Endothelial cell of umbilical vein (primary cell): Measurements from ENCODE around the gene KANSL1. TPM values are rescaled to one million over a fixed set of nuclear protein-coding genes. Genes with fewer than 3 reads are reported as not detected.

Experiments
- BruUV-seq: library from RNA; stranded (reverse); fragments of 400-500 nt; replicated peaks from 2 replicates; lab custom pipeline; 2021; lab: Mats Ljungman, UMichigan
- CTCF ChIA-PET: fragments of 300-600, 350-600 bp; sonication (Branson Sonifier 250); formaldehyde crosslinking; loops from one replicate; lab custom pipeline; 2021; ENCODE audit warnings: antibody characterized with exemption, inconsistent platforms; lab: Charles Lee
- POLR2A ChIA-PET: fragments of 300-600, 350-600 bp; sonication (Branson Sonifier 250); formaldehyde crosslinking; loops from one replicate; lab custom pipeline; 2021; ENCODE audit warnings: antibody characterized with exemption, inconsistent platforms; lab: Charles Lee
- DNase-seq: peaks from one replicate; pipeline ENCODE4 v3.0.0-alpha.2; 2011; ENCODE audit warnings: low read depth, low spot score
- FAIRE-seq: peaks from 2 replicates; lab custom pipeline; 2011; peaks lifted over from hg19 to GRCh38; lab: Jason Lieb, UNC
- H2AFZ ChIP-seq: 2 replicates; pipeline ENCODE4 v1.6.0; 2012; ENCODE audit warnings: low read depth, low read length, control low read depth, inconsistent platforms
- H3K27ac ChIP-seq: 2 replicates; pipeline ENCODE4 v1.5.1; 2011; ENCODE audit warnings: low read depth, mild to moderate bottlenecking, control low read depth, low read length, moderate library complexity; ENCODE audit not compliant: insufficient read depth
- H3K27me3 ChIP-seq, 2 experiments: 2 replicates each; pipeline versions ENCODE4 v1.6.0 to v1.6.1; 2011; ENCODE audit warnings: low read length in 2 of 2, mixed read lengths in 1 of 2; ENCODE audit not compliant: control insufficient read depth in 2 of 2, insufficient read depth in 2 of 2
- H3K36me3 ChIP-seq, 2 experiments: 2 replicates in 1 of 2; 3 replicates in 1 of 2; pipeline ENCODE4 v1.5.1; 2011; ENCODE audit warnings: low read length in 2 of 2, mild to moderate bottlenecking in 1 of 2, moderate library complexity in 1 of 2; ENCODE audit not compliant: control insufficient read depth in 2 of 2, insufficient read depth in 2 of 2; ENCODE audit errors: extremely low read depth in 1 of 2
- H3K4me1 ChIP-seq: 3 replicates; pipeline ENCODE4 v1.5.1; 2011; ENCODE audit warnings: mild to moderate bottlenecking, low read length; ENCODE audit not compliant: control insufficient read depth, insufficient read depth; ENCODE audit errors: extremely low read depth
- H3K4me2 ChIP-seq: 2 replicates; pipeline ENCODE4 v1.6.1; 2011; ENCODE audit warnings: low read length, control low read depth, mixed read lengths; ENCODE audit not compliant: insufficient read depth
- H3K4me3 ChIP-seq, 3 experiments: fragments of 200-600 bp in 1 of 3; sonication (generic), shearing (Covaris generic) in 1 of 3; replicated peaks in 1 of 3; 2 replicates each; pipeline ENCODE4 v1.5.1; 2011 to 2016; ENCODE audit warnings: control low read depth in 3 of 3, low read length in 3 of 3, mild to moderate bottlenecking in 2 of 3, inconsistent platforms in 1 of 3, low read depth in 1 of 3, moderate library complexity in 1 of 3; ENCODE audit not compliant: insufficient read depth in 1 of 3
- H3K79me2 ChIP-seq: 2 replicates; pipeline ENCODE4 v1.6.0; 2012; ENCODE audit warnings: low read length, inconsistent platforms; ENCODE audit not compliant: control insufficient read depth, insufficient read depth
- H3K9ac ChIP-seq: replicated peaks from 2 replicates; pipeline ENCODE3; 2011; ENCODE audit warnings: low read length, control low read depth; ENCODE audit not compliant: insufficient read depth; ENCODE audit errors: extremely low read depth
- H3K9me1 ChIP-seq: replicated peaks from 3 replicates; pipeline ENCODE4 v1.6.0; 2011; ENCODE audit warnings: mild to moderate bottlenecking, low read length; ENCODE audit not compliant: control insufficient read depth, insufficient read depth; ENCODE audit errors: extremely low read depth
- H3K9me3 ChIP-seq: replicated peaks from 2 replicates; pipeline ENCODE4 v1.5.1; 2012; ENCODE audit warnings: low read length, inconsistent platforms; ENCODE audit not compliant: control insufficient read depth, insufficient read depth
- H4K20me1 ChIP-seq: replicated peaks from 2 replicates; pipeline ENCODE3; 2011; ENCODE audit warnings: mild to moderate bottlenecking, low read length; ENCODE audit not compliant: control insufficient read depth, insufficient read depth; ENCODE audit errors: extremely low read depth
- EZH2 ChIP-seq: IDR thresholded peaks from 2 replicates; pipeline ENCODE4 v1.6.1; 2012; ENCODE audit warnings: borderline replicate concordance, low read depth, mild to moderate bottlenecking, moderate library complexity, low read length, inconsistent platforms; ENCODE audit not compliant: severe bottlenecking
- FOS ChIP-seq: IDR thresholded peaks from 2 replicates; pipeline ENCODE4 v1.6.1; 2011; ENCODE audit warnings: mild to moderate bottlenecking, low read length, moderate library complexity, borderline replicate concordance; ENCODE audit not compliant: insufficient read depth
- GATA2 ChIP-seq: IDR thresholded peaks from 2 replicates; pipeline ENCODE4 v1.7.0; 2011; ENCODE audit warnings: low read depth, mild to moderate bottlenecking, moderate library complexity, mixed read lengths, low read length; ENCODE audit not compliant: insufficient read length, insufficient read depth
- JUN ChIP-seq: IDR thresholded peaks from 2 replicates; pipeline ENCODE4 v1.6.1; 2011; ENCODE audit warnings: borderline replicate concordance, low read depth; ENCODE audit not compliant: insufficient read length, insufficient read depth
- MYC ChIP-seq: IDR thresholded peaks from one replicate; pipeline ENCODE4 v1.6.1; 2011; ENCODE audit warnings: mild to moderate bottlenecking, low read depth, low read length
- POLR2A ChIP-seq: IDR thresholded peaks from 2 replicates; pipeline ENCODE4 v1.6.1; 2012; ENCODE audit warnings: low read depth, mild to moderate bottlenecking, control low read depth, low read length
- POLR2AphosphoS5 ChIP-seq: IDR thresholded peaks from 2 replicates; pipeline ENCODE4 v1.6.1; 2012; ENCODE audit warnings: low read depth, mild to moderate bottlenecking, control low read depth, low read length, moderate library complexity; ENCODE audit not compliant: insufficient read depth
- dilution Hi-C: fragments of 300-500 bp; cut with MboI; formaldehyde crosslinking; loops from one replicate; pipeline ENCODE4 v1.15.0; 2019; ENCODE audit warnings: low sequenced_read_pairs; ENCODE audit not compliant: extremely low pct_ligation_motif_present
- intact Hi-C: fragments of 100-400 bp; cut with micrococcal nuclease; formaldehyde crosslinking; loops from one replicate; pipeline ENCODE4 v1.10.0; 2022
- polyA plus RNA-seq, 4 experiments: library from polyadenylated mRNA; depleted of rRNA in 3 of 4; stranded (reverse) in 3 of 4; unstranded in 1 of 4; fragments of >200 nt; gene quantifications; 2 replicates each; pipeline versions ENCODE4 v1.2.1 to v1.2.3, GENCODE V29; 2011 to 2012; ENCODE audit warnings: missing spikeins in 1 of 4
- total RNA-seq: library from RNA; stranded (reverse); gene quantifications from 2 replicates; pipeline ENCODE4 v1.2.3, GENCODE V29; 2021
- TF ChIP-seq, protein P1 (sequence below): IDR thresholded peaks from 2 replicates; pipeline ENCODE4 v1.6.1; 2011; ENCODE audit not compliant: insufficient read depth, insufficient read length
- TF ChIP-seq, protein P2 (sequence below), 2 donors: IDR thresholded peaks; 1 replicate in 1 of 2; 2 replicates in 1 of 2; pipeline ENCODE4 v1.5.1; 2011; ENCODE audit warnings: low read length in 2 of 2, mild to moderate bottlenecking in 2 of 2, moderate library complexity in 2 of 2, control low read depth in 1 of 2, inconsistent platforms in 1 of 2, low read depth in 1 of 2; ENCODE audit not compliant: insufficient read depth in 1 of 2; ENCODE audit errors: extremely low read depth in 1 of 2

Gene KANSL1
- total and polyA plus RNA-seq, 2 donors (not counting 3 experiments of a cell fraction or from before 2014, with no cell fraction given): 29.1 to 74.0 TPM

DNA sequence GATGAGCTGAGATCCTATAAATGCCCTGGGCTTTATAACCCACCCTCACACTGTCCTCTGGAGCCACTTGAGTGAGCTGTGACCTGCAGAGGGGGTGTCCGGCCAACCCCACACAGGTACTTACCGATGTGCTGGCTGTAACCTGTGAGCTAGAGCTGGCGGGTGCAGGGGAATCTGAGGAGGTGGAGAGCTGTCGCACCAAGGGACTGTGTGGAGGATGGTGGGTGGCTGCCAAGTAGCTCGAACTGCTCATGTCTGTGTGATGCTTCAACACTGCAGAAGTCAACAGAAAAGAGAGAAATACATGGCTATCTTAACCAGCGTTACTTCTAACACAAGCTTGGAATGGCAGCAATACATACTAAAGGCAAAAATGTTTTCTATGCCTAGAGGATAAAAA, 154.8 kb downstream of the KANSL1 start:
- no peak for TF ChIP-seq JUN
- TF ChIP-seq POLR2A: no peak
- no peak for TF ChIP-seq GATA2
- TF ChIP-seq MYC: no peak
- TF ChIP-seq, protein P1, sequence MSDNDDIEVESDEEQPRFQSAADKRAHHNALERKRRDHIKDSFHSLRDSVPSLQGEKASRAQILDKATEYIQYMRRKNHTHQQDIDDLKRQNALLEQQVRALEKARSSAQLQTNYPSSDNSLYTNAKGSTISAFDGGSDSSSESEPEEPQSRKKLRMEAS: no peak
- TF ChIP-seq FOS: no peak
- TF ChIP-seq, protein P2, sequence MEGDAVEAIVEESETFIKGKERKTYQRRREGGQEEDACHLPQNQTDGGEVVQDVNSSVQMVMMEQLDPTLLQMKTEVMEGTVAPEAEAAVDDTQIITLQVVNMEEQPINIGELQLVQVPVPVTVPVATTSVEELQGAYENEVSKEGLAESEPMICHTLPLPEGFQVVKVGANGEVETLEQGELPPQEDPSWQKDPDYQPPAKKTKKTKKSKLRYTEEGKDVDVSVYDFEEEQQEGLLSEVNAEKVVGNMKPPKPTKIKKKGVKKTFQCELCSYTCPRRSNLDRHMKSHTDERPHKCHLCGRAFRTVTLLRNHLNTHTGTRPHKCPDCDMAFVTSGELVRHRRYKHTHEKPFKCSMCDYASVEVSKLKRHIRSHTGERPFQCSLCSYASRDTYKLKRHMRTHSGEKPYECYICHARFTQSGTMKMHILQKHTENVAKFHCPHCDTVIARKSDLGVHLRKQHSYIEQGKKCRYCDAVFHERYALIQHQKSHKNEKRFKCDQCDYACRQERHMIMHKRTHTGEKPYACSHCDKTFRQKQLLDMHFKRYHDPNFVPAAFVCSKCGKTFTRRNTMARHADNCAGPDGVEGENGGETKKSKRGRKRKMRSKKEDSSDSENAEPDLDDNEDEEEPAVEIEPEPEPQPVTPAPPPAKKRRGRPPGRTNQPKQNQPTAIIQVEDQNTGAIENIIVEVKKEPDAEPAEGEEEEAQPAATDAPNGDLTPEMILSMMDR (IDR thresholded peaks at IDR 0.05; ENCODE audit: extremely low read depth in 1 of 2, insufficient read depth in 1 of 2, low read depth in 1 of 2, low read length in 2 of 2): no peak
- TF ChIP-seq POLR2AphosphoS5: no peak
- TF ChIP-seq EZH2: no peak
- Histone ChIP-seq H2AFZ (no peak overlapping the region), H3K27ac (no peak overlapping the region), H3K79me2 (no peaks in the 10 kb centered on the region), H3K9me3 (no peaks in the 10 kb centered on the region), H3K4me1 (no peaks in the 10 kb centered on the region), H3K4me3 (no peak overlapping the region), H3K27me3 (no peaks in the 10 kb centered on the region), H3K4me2 (no peak overlapping the region), H3K9ac (no peak overlapping the region), H4K20me1 (no peaks in the 10 kb centered on the region), H3K36me3 (peaks cover 20 to 33% of the 10 kb centered on the region in 2 experiments), H3K9me1 (no peaks in the 10 kb centered on the region)
- POLR2A ChIA-PET: no interaction called here
- FAIRE-seq (no peak), DNase-seq (no peak)
- no TSS peak for BruUV-seq
- intact Hi-C loops: no loop called here
- dilution Hi-C loops: no loop called here
- CTCF ChIA-PET: interaction anchor here (2.0 to 6.5 kb wide), 3 partner anchors 19 to 174 kb away, joined by 7 to 33 read pairs (median 13); partner anchors contain the start of gene KANSL1
